Thyroid gland (tissue), 4 donors: ENCODE data around the gene ABAT.

Experiments
- CTCF ChIP-seq, 6 experiments: fragments of 200-600 bp in 3 of 6; fragments of 450-650 bp in 3 of 6; sonication (generic) in 3 of 6; IDR thresholded peaks; one replicate each; pipeline ENCODE4 v1.5.1; 2016 to 2019; ENCODE audit warnings: antibody characterized with exemption in 6 of 6, mild to moderate bottlenecking in 2 of 6, inconsistent platforms in 1 of 6, moderate library complexity in 1 of 6
- POLR2A ChIP-seq, 2 donors: fragments of 450-650 bp; IDR thresholded peaks; one replicate each; pipeline ENCODE4 v1.6.1; 2017; ENCODE audit warnings: antibody characterized with exemption in 2 of 2, mild to moderate bottlenecking in 2 of 2, moderate library complexity in 1 of 2

DNA sequence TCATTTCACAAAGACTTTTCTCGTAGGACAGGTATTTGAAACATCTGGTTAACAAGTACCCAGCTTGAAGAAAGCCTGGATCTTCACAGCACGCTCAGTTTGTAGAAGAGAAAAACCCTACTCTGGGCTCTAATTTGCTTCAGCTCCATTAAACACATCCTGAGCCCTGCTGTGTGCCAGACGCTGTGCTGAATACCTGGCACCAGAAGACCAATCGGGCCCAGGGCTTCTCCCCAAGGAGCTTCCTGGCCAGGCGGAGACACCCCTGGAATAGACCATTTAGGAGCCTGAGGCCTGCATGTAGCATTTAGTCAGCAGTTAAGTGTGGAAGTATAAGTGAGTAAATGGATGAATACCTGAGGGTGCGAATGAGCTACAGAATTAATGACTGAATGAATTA is 8.9 kb upstream of the ABAT start:
- TF ChIP-seq CTCF (IDR thresholded peaks at IDR 0.05) (no peak), POLR2A (IDR thresholded peaks at IDR 0.05) (no peak)
